HepG2 (cell line): ENCODE data around the gene GPR162. TPM values are rescaled to one million over a fixed set of nuclear protein-coding genes. Genes with fewer than 3 reads are reported as not detected.
A peak's percentile ranks its signal among the peaks of the same experiment; 100 is the strongest.

Source experiments
- AFF4 ChIP-seq: sonication (generic); formaldehyde crosslinking; IDR thresholded peaks from 2 replicates; pipeline ENCODE4 v1.4.0; 2020; ENCODE audit warnings: missing genetic modification reagents
- CSRNP2 ChIP-seq: sonication (generic); formaldehyde crosslinking; conservative IDR thresholded peaks from 2 replicates; pipeline ENCODE4 v1.8.0; 2022; ENCODE audit warnings: low read depth, missing genetic modification reagents
- GATAD2A ChIP-seq: IDR thresholded peaks from 2 replicates; pipeline ENCODE4 v1.6.1; 2016
- KLF9 ChIP-seq: IDR thresholded peaks from 2 replicates; pipeline ENCODE4 v1.6.1; 2016; ENCODE audit warnings: low read depth
- NFYB ChIP-seq: sonication (generic); formaldehyde crosslinking; IDR thresholded peaks from 2 replicates; pipeline ENCODE4 v1.4.0; 2020; ENCODE audit warnings: missing genetic modification reagents
- PATZ1 ChIP-seq: sonication (generic); formaldehyde crosslinking; IDR thresholded peaks from 2 replicates; pipeline ENCODE4 v1.4.0; 2020; ENCODE audit warnings: missing genetic modification reagents
- PREB ChIP-seq: sonication (generic); formaldehyde crosslinking; IDR thresholded peaks from 2 replicates; pipeline ENCODE4 v1.4.0; 2020; ENCODE audit warnings: missing genetic modification reagents
- RNF219 ChIP-seq: sonication (generic); formaldehyde crosslinking; IDR thresholded peaks from 2 replicates; pipeline ENCODE4 v1.5.0; 2020; ENCODE audit warnings: mild to moderate bottlenecking, missing genetic modification reagents
- SP2 ChIP-seq: sonication (generic); formaldehyde crosslinking; IDR thresholded peaks from 2 replicates; pipeline ENCODE4 v1.5.1; 2020; ENCODE audit warnings: mild to moderate bottlenecking, missing genetic modification reagents
- SP5 ChIP-seq: IDR thresholded peaks from 2 replicates; pipeline ENCODE4 v1.6.1; 2016; ENCODE audit warnings: low read depth, borderline replicate concordance
- TEAD3 ChIP-seq: optimal IDR thresholded peaks from 2 replicates; pipeline ENCODE3; 2016; ENCODE audit warnings: borderline replicate concordance
- XBP1 ChIP-seq: sonication (generic); formaldehyde crosslinking; IDR thresholded peaks from 2 replicates; pipeline ENCODE4 v1.5.0; 2020; ENCODE audit warnings: missing genetic modification reagents
- ZMYM4 ChIP-seq: sonication (generic); formaldehyde crosslinking; IDR thresholded peaks from 2 replicates; pipeline ENCODE4 v1.8.1; 2023; ENCODE audit warnings: mild to moderate bottlenecking, missing genetic modification reagents
- ZNF235 ChIP-seq: sonication (generic); formaldehyde crosslinking; IDR thresholded peaks from 2 replicates; pipeline ENCODE4 v1.8.1; 2023; ENCODE audit warnings: mild to moderate bottlenecking, missing genetic modification reagents, borderline replicate concordance
- ZNF574 ChIP-seq: sonication (generic); formaldehyde crosslinking; IDR thresholded peaks from 2 replicates; pipeline ENCODE4 v1.4.0; 2020; ENCODE audit warnings: missing genetic modification reagents
- ZNF616 ChIP-seq: sonication (generic); formaldehyde crosslinking; IDR thresholded peaks from 2 replicates; pipeline ENCODE4 v1.5.0; 2020; ENCODE audit warnings: low read depth, mild to moderate bottlenecking, missing genetic modification reagents
- ZNF747 ChIP-seq: sonication (generic); formaldehyde crosslinking; IDR thresholded peaks from 2 replicates; pipeline ENCODE4 v1.8.1; 2023; ENCODE audit warnings: missing genetic modification reagents, mild to moderate bottlenecking, borderline replicate concordance
- polyA plus RNA-seq, 8 experiments: library from polyadenylated mRNA; depleted of rRNA in 3 of 8; stranded (reverse) in 7 of 8; unstranded in 1 of 8; fragments of >200 nt; fragmentation: Illumina TruSeq in 4 of 8; extraction: Trizol in 4 of 8; gene quantifications; 2 replicates each; pipeline versions ENCODE4 v1.2.1 to v1.2.3, GENCODE V29; 2011 to 2016; ENCODE audit warnings: low read depth in 4 of 8, missing spikeins in 1 of 8, mixed read lengths in 1 of 8; ENCODE audit not compliant: insufficient read depth in 1 of 8
- total RNA-seq, 5 experiments: library from RNA; depleted of rRNA; stranded (reverse); fragments of >200 nt; fragmentation: Illumina TruSeq; extraction: Trizol; gene quantifications; 2 replicates each; pipeline ENCODE4 v1.2.3, GENCODE V29; 2016; ENCODE audit warnings: low read depth in 1 of 5

Gene GPR162
- total and polyA plus RNA-seq, 2 of the 13 experiments (the other 11 are each of a cell fraction or from before 2014, with no cell fraction given) = 0.08 TPM; not detected in 1

- TF ChIP-seq PATZ1 (CRISPR knock-in tag) (no peak), SP2 (CRISPR knock-in tag) (no peak), KLF9 (CRISPR knock-in tag) (no peak), ZNF235 (CRISPR knock-in tag) (no peak), NFYB (CRISPR knock-in tag) (peak; percentile 9; the same call in 1 of the 2 replicates), XBP1 (CRISPR knock-in tag) (no peak), ZNF574 (no peak), ZNF747 (CRISPR knock-in tag) (no peak), GATAD2A (CRISPR knock-in tag) (peak; percentile 8), ZNF616 (CRISPR knock-in tag) (no peak), RNF219 (CRISPR knock-in tag) (no peak), SP5 (no peak), TEAD3 (CRISPR knock-in tag) (no peak), ZMYM4 (CRISPR knock-in tag) (no peak), CSRNP2 (CRISPR knock-in tag) (no peak), AFF4 (CRISPR knock-in tag) (0 out of 2 replicates have a peak, but pooled peaks have one; percentile 12), PREB (CRISPR knock-in tag) (no peak)
Observed at GRCh38 chr12:6866920-6867412, 45.3 kb downstream of the GPR162 start (continued).
